HG02852 (cell line): Measurements from ENCODE around the gene NAV2.
"Not testable (repeated sequence)": the region's sequence is repeated elsewhere in the genome, so short reads cannot be mapped to it uniquely, and the experiment has no call there.

Experiments used
- ATAC-seq: cut with Tn5 transposase; IDR thresholded peaks from one replicate; pipeline ENCODE4 v1.9.1; 2021; ENCODE audit warnings: mild to moderate bottlenecking, moderate library complexity; ENCODE audit not compliant: unreplicated experiment

Gene NAV2

GRCh38 chr11:19917069-19917468 is 204.4 kb downstream of the NAV2 start:
- ATAC-seq: no peak

- ATAC-seq: no peak
These were observed 205.8 kb downstream of the NAV2 start for GRCh38 chr11:19918302-19919049.

- no peak for ATAC-seq
These were observed 206.5 kb downstream of the NAV2 start for GRCh38 chr11:19919050-19919561.

GRCh38 chr11:19920982-19921381 is 208.3 kb downstream of the NAV2 start:
- no peak for ATAC-seq

GRCh38 chr11:19921976-19922688 is 209.5 kb downstream of the NAV2 start:
- no peak for ATAC-seq

GRCh38 chr11:19922689-19923035 is 210.0 kb downstream of the NAV2 start:
- ATAC-seq: no peak

- no peak for ATAC-seq
These were observed 211.0 kb downstream of the NAV2 start for GRCh38 chr11:19923626-19924025.

GRCh38 chr11:19924311-19924710 is 211.7 kb downstream of the NAV2 start:
- no peak for ATAC-seq

GRCh38 chr11:19924716-19925115 is 212.1 kb downstream of the NAV2 start:
- ATAC-seq: no peak

- not testable (repeated sequence) for ATAC-seq
These were observed 214.8 kb downstream of the NAV2 start for GRCh38 chr11:19927403-19927802.

- no peak for ATAC-seq
These were observed 216.5 kb downstream of the NAV2 start for GRCh38 chr11:19929147-19929546.

- ATAC-seq: no peak
These were observed 217.0 kb downstream of the NAV2 start for GRCh38 chr11:19929655-19930054.

- no peak for ATAC-seq
These were observed 218.6 kb downstream of the NAV2 start for GRCh38 chr11:19931141-19931770.

- no peak for ATAC-seq
These were observed 219.2 kb downstream of the NAV2 start for GRCh38 chr11:19931771-19932369.

GRCh38 chr11:19933132-19933735 is 220.6 kb downstream of the NAV2 start:
- no peak for ATAC-seq

- ATAC-seq: no peak
These were observed 221.3 kb downstream of the NAV2 start for GRCh38 chr11:19933801-19934488.

- ATAC-seq: no peak
These were observed 222.2 kb downstream of the NAV2 start for GRCh38 chr11:19934828-19935259.

GRCh38 chr11:19935507-19935906 is 222.9 kb downstream of the NAV2 start:
- no peak for ATAC-seq

GRCh38 chr11:19936461-19936860 is 223.8 kb downstream of the NAV2 start:
- ATAC-seq: no peak

GRCh38 chr11:19938169-19938856 is 225.7 kb downstream of the NAV2 start:
- peak; percentile 70 for ATAC-seq
